Tibial artery (tissue), 4 donors: ENCODE results near the gene COMMD1.
"Not testable (repeated sequence)": the region's sequence is repeated elsewhere in the genome, so short reads cannot be mapped to it uniquely, and the experiment has no call there.

Source experiments
- DNase-seq, 2 donors: peaks; one replicate each; pipeline ENCODE4 v3.0.0-alpha.2; 2019
- H3K27ac ChIP-seq, 2 donors: fragments of 200-600 bp; sonication (generic) in 1 of 2; 1 replicate in 1 of 2; 2 replicates in 1 of 2; pipeline ENCODE4 v1.5.1; 2018 to 2019; ENCODE audit warnings: mild to moderate bottlenecking in 1 of 2
- H3K27me3 ChIP-seq, 2 donors: fragments of 200-600 bp; sonication (generic) in 1 of 2; one replicate each; pipeline versions ENCODE4 v1.5.1 to v1.6.0; 2016 to 2019
- H3K36me3 ChIP-seq, 3 donors: fragments of 200-600 bp; sonication (generic) in 2 of 3; one replicate each; pipeline ENCODE4 v1.5.1; 2016 to 2019; ENCODE audit warnings: mild to moderate bottlenecking in 2 of 3
- H3K4me1 ChIP-seq, 4 donors: fragments of 200-600 bp; sonication (generic) in 2 of 4; 1 replicate in 3 of 4; 2 replicates in 1 of 4; pipeline ENCODE4 v1.5.1; 2016 to 2019
- H3K4me3 ChIP-seq, 2 donors: fragments of 200-600 bp; sonication (generic) in 1 of 2; 1 replicate in 1 of 2; 2 replicates in 1 of 2; pipeline ENCODE4 v1.5.1; 2018 to 2019; ENCODE audit warnings: mild to moderate bottlenecking in 2 of 2
- H3K9me3 ChIP-seq, 3 donors: fragments of 200-600 bp; sonication (generic) in 1 of 3; one replicate each; pipeline ENCODE4 v1.5.1; 2016 to 2019
- CTCF ChIP-seq, 2 experiments: fragments of 200-600 bp in 1 of 2; fragments of 450-650 bp in 1 of 2; IDR thresholded peaks; one replicate each; pipeline ENCODE4 v1.5.1; 2017 to 2019; ENCODE audit warnings: antibody characterized with exemption in 2 of 2, mild to moderate bottlenecking in 1 of 2, moderate library complexity in 1 of 2
- intact Hi-C: fragments of 100-400 bp; cut with DNase I; formaldehyde crosslinking; loops from one replicate; pipeline ENCODE4 v1.15.0; 2023; ENCODE audit warnings: low total_unique reads

Gene COMMD1

DNA sequence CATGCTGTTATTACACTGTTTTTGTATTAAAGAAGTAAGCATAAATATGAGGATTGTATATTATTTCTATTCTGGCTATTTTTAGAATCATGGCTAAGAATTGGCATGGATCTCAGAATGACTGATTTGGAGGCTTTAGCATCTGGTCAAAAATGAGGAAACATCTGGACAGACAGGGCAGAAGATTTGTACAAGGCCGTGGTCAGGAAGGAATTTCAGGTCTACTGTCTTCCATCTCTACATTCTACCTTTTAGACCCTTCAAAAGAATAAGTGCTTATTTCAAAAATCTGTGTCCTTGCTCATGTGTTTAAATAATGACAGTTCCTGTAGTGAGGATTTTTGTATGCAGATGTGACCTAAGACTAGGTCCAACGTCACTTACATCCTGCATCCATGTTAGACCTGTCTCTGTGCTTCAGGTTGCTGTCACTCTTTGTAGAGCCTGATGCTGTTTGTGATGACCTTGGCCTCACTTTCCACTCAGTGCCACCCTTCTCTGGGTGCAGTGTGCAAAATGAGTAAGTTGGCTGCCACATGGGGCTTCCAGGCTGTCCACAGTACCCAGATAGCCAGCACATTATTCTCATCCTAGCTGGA, 235.8 kb downstream of the COMMD1 start:
- no peak for DNase-seq
- no peaks in the 10 kb centered on the region for H3K9me3 ChIP-seq
- H3K27ac ChIP-seq = no peak overlapping the region
- H3K27me3 ChIP-seq = no peaks in the 10 kb centered on the region
- H3K4me3 ChIP-seq = no peak overlapping the region
- no peaks in the 10 kb centered on the region for H3K36me3 ChIP-seq
- H3K4me1 ChIP-seq = peaks cover 0 to 44% (median 5%) of the 10 kb centered on the region in 4 donors
- no peak for TF ChIP-seq CTCF (IDR thresholded peaks at IDR 0.05)
- intact Hi-C loops = no loop called here

GRCh38 chr2:62142054-62142453, 236.6 kb downstream of the COMMD1 start:
- DNase-seq = no peak

GRCh38 chr2:62143696-62144095, 238.2 kb downstream of the COMMD1 start:
- intact Hi-C loops = no loop called here
- H3K27ac ChIP-seq = no peak overlapping the region
- DNase-seq = no peak
- no peaks in the 10 kb centered on the region for H3K36me3 ChIP-seq
- no peaks in the 10 kb centered on the region for H3K27me3 ChIP-seq
- no peak for TF ChIP-seq CTCF (IDR thresholded peaks at IDR 0.05)
- H3K4me3 ChIP-seq = no peak overlapping the region
- H3K4me1 ChIP-seq = peaks cover 0 to 21% (median 2%) of the 10 kb centered on the region in 4 donors
- H3K9me3 ChIP-seq = no peaks in the 10 kb centered on the region

More at GRCh38 chr2:62142054-62142453, 236.6 kb downstream of the COMMD1 start:
- intact Hi-C loops = no loop called here
- Histone ChIP-seq H3K4me3 (no peak overlapping the region), H3K4me1 (peaks cover 0 to 38% (median 5%) of the 10 kb centered on the region in 4 donors), H3K27ac (no peak overlapping the region), H3K27me3 (no peaks in the 10 kb centered on the region), H3K9me3 (no peaks in the 10 kb centered on the region), H3K36me3 (no peaks in the 10 kb centered on the region)
- TF ChIP-seq CTCF (IDR thresholded peaks at IDR 0.05) = no peak

- Histone ChIP-seq H3K27ac (no peak overlapping the region), H3K4me3 (no peak overlapping the region), H3K9me3 (no peaks in the 10 kb centered on the region), H3K36me3 (no peaks in the 10 kb centered on the region), H3K27me3 (no peaks in the 10 kb centered on the region), H3K4me1 (peaks cover 0 to 16% (median 2%) of the 10 kb centered on the region in 4 donors)
- intact Hi-C loops = no loop called here
- TF ChIP-seq CTCF (IDR thresholded peaks at IDR 0.05) = no peak
- DNase-seq = no peak
Observed at GRCh38 chr2:62144689-62145477, 239.4 kb downstream of the COMMD1 start.

- Histone ChIP-seq H3K4me3 (no peak overlapping the region), H3K36me3 (no peaks in the 10 kb centered on the region), H3K4me1 (peaks cover 0 to 16% (median 2%) of the 10 kb centered on the region in 4 donors), H3K27me3 (no peaks in the 10 kb centered on the region), H3K9me3 (no peaks in the 10 kb centered on the region), H3K27ac (no peak overlapping the region)
- no peak for DNase-seq
- no peak for TF ChIP-seq CTCF (IDR thresholded peaks at IDR 0.05)
- intact Hi-C loops = no loop called here
Observed at GRCh38 chr2:62145478-62146100, 240.1 kb downstream of the COMMD1 start.

- intact Hi-C loops, H3K4me3 ChIP-seq, H3K36me3 ChIP-seq, DNase-seq, H3K9me3 ChIP-seq, H3K4me1 ChIP-seq, H3K27ac ChIP-seq, H3K27me3 ChIP-seq: not testable (repeated sequence)
Observed at GRCh38 chr2:62146790-62147189, 241.3 kb downstream of the COMMD1 start.
